GM21367 (cell line): ENCODE measurements around the gene PTGR3.

ENCODE experiments used
- ATAC-seq: cut with Tn5 transposase; IDR thresholded peaks from one replicate; pipeline ENCODE4 v1.9.1; 2021; ENCODE audit not compliant: unreplicated experiment

The PTGR3 gene

GRCh38 chr18:75209129-75209950 is at the start of gene PTGR3:
Gene PTGR3, minus strand, starts transcription at chr18:75209139. Its CDS starts 81 bp downstream, at chr18:75209058.
- peak; percentile 41 for ATAC-seq

- ATAC-seq = no peak
Measured at GRCh38 chr18:75257605-75258004, 48.7 kb upstream of the PTGR3 start.

- no peak for ATAC-seq
Measured at GRCh38 chr18:75256376-75256775, 47.4 kb upstream of the PTGR3 start.

GRCh38 chr18:75255094-75255493 is 46.2 kb upstream of the PTGR3 start:
- ATAC-seq = no peak

- ATAC-seq = no peak
Measured at GRCh38 chr18:75253784-75254183, 44.8 kb upstream of the PTGR3 start.

- no peak for ATAC-seq
Measured at GRCh38 chr18:75253043-75253442, 44.1 kb upstream of the PTGR3 start.

- no peak for ATAC-seq
Measured at GRCh38 chr18:75252136-75252535, 43.2 kb upstream of the PTGR3 start.

- ATAC-seq = no peak
Measured at GRCh38 chr18:75251466-75251865, 42.5 kb upstream of the PTGR3 start.

GRCh38 chr18:75250471-75250821 is 41.5 kb upstream of the PTGR3 start:
- no peak for ATAC-seq

- no peak for ATAC-seq
Measured at GRCh38 chr18:75249672-75250470, 40.9 kb upstream of the PTGR3 start.

- no peak for ATAC-seq
Measured at GRCh38 chr18:75249175-75249518, 40.2 kb upstream of the PTGR3 start.

GRCh38 chr18:75248426-75249174 is 39.7 kb upstream of the PTGR3 start:
- no peak for ATAC-seq

- peak; percentile 49 for ATAC-seq
Measured at GRCh38 chr18:75247611-75248421, 38.9 kb upstream of the PTGR3 start.

- no peak for ATAC-seq
Measured at GRCh38 chr18:75246721-75247610, 38.0 kb upstream of the PTGR3 start.

- no peak for ATAC-seq
Measured at GRCh38 chr18:75244351-75245313, 35.7 kb upstream of the PTGR3 start.

GRCh38 chr18:75241705-75242104 is 32.8 kb upstream of the PTGR3 start:
- ATAC-seq = no peak

- ATAC-seq = no peak
Measured at GRCh38 chr18:75240433-75240832, 31.5 kb upstream of the PTGR3 start.

GRCh38 chr18:75238786-75239185 is 29.8 kb upstream of the PTGR3 start:
- ATAC-seq = no peak

GRCh38 chr18:75238100-75238499 is 29.2 kb upstream of the PTGR3 start:
- no peak for ATAC-seq
